GM12878 (cell line): ENCODE data around the gene ZNG1F.
"Not testable (repeated sequence)": the region's sequence is repeated elsewhere in the genome, so short reads cannot be mapped to it uniquely, and the experiment has no call there.

Experiments
- E2F4 ChIP-seq: IDR thresholded peaks from 2 replicates; pipeline ENCODE4 v1.6.1; 2012; ENCODE audit warnings: low read depth, low read length, improper control_type of control experiment
- SPI1 ChIP-seq: IDR thresholded peaks from 2 replicates; pipeline ENCODE4 v1.6.1; 2011; ENCODE audit warnings: low read depth, mild to moderate bottlenecking, low read length, moderate library complexity, borderline replicate concordance; ENCODE audit not compliant: insufficient read depth

GRCh38 chr9:41150116-41150515 lies 39.0 kb downstream of the ZNG1F start:
- TF ChIP-seq SPI1, E2F4: not testable (repeated sequence)
